OCI-LY1 (cell line): ENCODE results near the gene NRCAM.

ENCODE experiments used
- H2AFZ ChIP-seq: fragments of 200-600 bp; sonication (generic), shearing (Covaris generic); 2 replicates; pipeline ENCODE4 v1.6.0; 2014; ENCODE audit warnings: antibody characterized with exemption, mild to moderate bottlenecking, low read length
- H3F3A ChIP-seq: fragments of 200-600 bp; sonication (generic), shearing (Covaris generic); 2 replicates; pipeline ENCODE4 v1.6.0; 2014; ENCODE audit warnings: mild to moderate bottlenecking, antibody characterized with exemption, low read length, moderate library complexity; ENCODE audit not compliant: insufficient read depth
- H3K27ac ChIP-seq: fragments of 200-600 bp; sonication (generic); 2 replicates; pipeline ENCODE4 v1.5.1; 2014; ENCODE audit warnings: low read length, mixed run types, mild to moderate bottlenecking, low read depth; ENCODE audit not compliant: poor library complexity, severe bottlenecking
- H3K27me3 ChIP-seq: fragments of 200-600 bp; sonication (generic); 2 replicates; pipeline ENCODE4 v1.6.0; 2014; ENCODE audit warnings: antibody characterized with exemption, mild to moderate bottlenecking, low read length, moderate library complexity; ENCODE audit not compliant: insufficient read depth
- H3K36me3 ChIP-seq: fragments of 200-600 bp; sonication (generic); 2 replicates; pipeline ENCODE4 v1.6.1; 2014; ENCODE audit warnings: mild to moderate bottlenecking, antibody characterized with exemption, low read length, moderate library complexity, mixed read lengths; ENCODE audit not compliant: insufficient read depth
- H3K4me1 ChIP-seq: fragments of 200-600 bp; sonication (generic); 2 replicates; pipeline ENCODE4 v1.5.1; 2014; ENCODE audit warnings: mild to moderate bottlenecking, low read length, moderate library complexity; ENCODE audit not compliant: insufficient read depth, severe bottlenecking
- H3K4me2 ChIP-seq: fragments of 200-600 bp; sonication (generic), shearing (Covaris generic); 2 replicates; pipeline ENCODE4 v1.6.1; 2014; ENCODE audit warnings: low read length
- H3K4me3 ChIP-seq: fragments of 200-600 bp; sonication (generic); 2 replicates; pipeline ENCODE4 v1.5.1; 2014; ENCODE audit warnings: low read length, low read depth, mild to moderate bottlenecking, mixed read lengths; ENCODE audit not compliant: poor library complexity, severe bottlenecking
- H3K79me2 ChIP-seq: fragments of 200-600 bp; shearing (Covaris generic); 2 replicates; pipeline ENCODE4 v1.6.1; 2016; ENCODE audit warnings: mixed run types, low read length, mixed read lengths; ENCODE audit not compliant: insufficient read depth
- H3K9ac ChIP-seq: fragments of 200-600 bp; sonication (generic), shearing (Covaris generic); 2 replicates; pipeline ENCODE4 v1.6.1; 2014; ENCODE audit warnings: mild to moderate bottlenecking, low read length, mixed read lengths
- H3K9me2 ChIP-seq: fragments of 200-600 bp; sonication (generic), shearing (Covaris generic); 2 replicates; pipeline ENCODE4 v1.6.1; 2014; ENCODE audit warnings: low read depth, mild to moderate bottlenecking, low read length, mixed read lengths
- H3K9me3 ChIP-seq: fragments of 200-600 bp; shearing (Covaris generic); 2 replicates; pipeline ENCODE4 v1.6.1; 2014; ENCODE audit warnings: low read length, mixed read lengths
- H4K20me1 ChIP-seq: fragments of 200-600 bp; sonication (generic), shearing (Covaris generic); 2 replicates; pipeline ENCODE4 v1.6.0; 2016; ENCODE audit warnings: mild to moderate bottlenecking, low read length; ENCODE audit not compliant: insufficient read depth
- CTCF ChIP-seq: fragments of 200-600 bp; sonication (generic), shearing (Covaris generic); IDR thresholded peaks from 2 replicates; pipeline ENCODE4 v1.5.1; 2017; ENCODE audit warnings: mild to moderate bottlenecking, antibody characterized with exemption, low read length, moderate library complexity, mixed read lengths
- EZH2 ChIP-seq: fragments of 200-600 bp; sonication (generic), shearing (Covaris generic); IDR thresholded peaks from 2 replicates; pipeline ENCODE4 v1.8.0; 2017; ENCODE audit warnings: borderline replicate concordance, mixed run types, mild to moderate bottlenecking, antibody characterized with exemption, low read length, moderate library complexity, mixed read lengths

The NRCAM gene

GRCh38 chr7:108454674-108455550, 1.3 kb downstream of the NRCAM start:
- H3K36me3 ChIP-seq, result no peaks in the 10 kb centered on the region
- H4K20me1 ChIP-seq, result no peaks in the 10 kb centered on the region
- no peaks in the 10 kb centered on the region for H3K27me3 ChIP-seq
- H3K27ac ChIP-seq, result no peak overlapping the region
- no peak overlapping the region for H3K9ac ChIP-seq
- no peaks in the 10 kb centered on the region for H3F3A ChIP-seq
- peaks cover 5% of the 10 kb centered on the region for H3K4me1 ChIP-seq
- H3K9me3 ChIP-seq, result no peaks in the 10 kb centered on the region
- H2AFZ ChIP-seq, result no peak overlapping the region
- H3K4me2 ChIP-seq, result peak overlapping the region; percentile 37
- H3K9me2 ChIP-seq, result no peaks in the 10 kb centered on the region
- no peak for TF ChIP-seq EZH2
- TF ChIP-seq CTCF, result no peak
- no peaks in the 10 kb centered on the region for H3K79me2 ChIP-seq
- peak overlapping the region; percentile 34 for H3K4me3 ChIP-seq

GRCh38 chr7:108454317-108454673, 1.9 kb downstream of the NRCAM start:
- H3F3A ChIP-seq, result no peaks in the 10 kb centered on the region
- no peaks in the 10 kb centered on the region for H3K36me3 ChIP-seq
- H3K4me2 ChIP-seq, result no peak overlapping the region
- H3K9me2 ChIP-seq, result no peaks in the 10 kb centered on the region
- H4K20me1 ChIP-seq, result no peaks in the 10 kb centered on the region
- H3K4me3 ChIP-seq, result no peak overlapping the region
- H3K4me1 ChIP-seq, result peaks cover 5% of the 10 kb centered on the region
- H3K9me3 ChIP-seq, result no peaks in the 10 kb centered on the region
- H2AFZ ChIP-seq, result no peak overlapping the region
- no peak overlapping the region for H3K9ac ChIP-seq
- TF ChIP-seq EZH2 (no peak), CTCF (no peak)
- no peaks in the 10 kb centered on the region for H3K79me2 ChIP-seq
- no peak overlapping the region for H3K27ac ChIP-seq
- H3K27me3 ChIP-seq, result no peaks in the 10 kb centered on the region

DNA sequence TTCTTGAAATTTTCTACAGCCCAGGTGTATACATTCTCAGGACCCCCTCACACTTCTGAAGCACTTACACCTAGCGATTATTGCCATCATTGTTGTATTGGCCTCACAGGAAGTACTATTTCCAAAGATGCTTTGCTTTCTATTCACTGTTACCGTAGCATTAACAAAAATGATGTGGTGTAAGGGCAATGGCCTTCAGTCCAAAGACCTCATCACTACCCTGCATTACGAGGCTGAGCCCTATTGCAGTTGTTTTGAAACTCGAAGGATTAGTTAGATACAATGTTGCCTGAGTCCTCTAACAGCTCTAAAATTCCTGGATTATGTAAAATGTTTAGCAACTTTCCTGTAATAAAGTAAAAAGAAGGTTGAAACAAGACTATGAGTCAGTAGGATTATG, 2.9 kb downstream of the NRCAM start:
- no peak overlapping the region for H3K4me3 ChIP-seq
- H3K4me2 ChIP-seq, result no peak overlapping the region
- no peaks in the 10 kb centered on the region for H3F3A ChIP-seq
- H3K9me2 ChIP-seq, result no peaks in the 10 kb centered on the region
- no peak overlapping the region for H3K27ac ChIP-seq
- TF ChIP-seq CTCF (no peak), EZH2 (no peak)
- H3K27me3 ChIP-seq, result no peaks in the 10 kb centered on the region
- H3K9me3 ChIP-seq, result no peaks in the 10 kb centered on the region
- no peaks in the 10 kb centered on the region for H3K79me2 ChIP-seq
- no peak overlapping the region for H2AFZ ChIP-seq
- peaks cover 5% of the 10 kb centered on the region for H3K4me1 ChIP-seq
- H3K36me3 ChIP-seq, result no peaks in the 10 kb centered on the region
- no peaks in the 10 kb centered on the region for H4K20me1 ChIP-seq
- no peak overlapping the region for H3K9ac ChIP-seq
